Liver (tissue), 9 donors: ENCODE results near the gene GDF2. TPM values are rescaled to one million over a fixed set of nuclear protein-coding genes. Genes with fewer than 3 reads are reported as not detected.

Experiments used
- DNase-seq: peaks from one replicate; pipeline ENCODE4 v3.0.0-alpha.2; 2017; ENCODE audit warnings: low spot score
- H3K27ac ChIP-seq, 2 donors: one replicate each; pipeline ENCODE4 v1.7.0; 2013; ENCODE audit warnings: inconsistent platforms in 2 of 2, low read length in 2 of 2, control low read depth in 1 of 2, low read depth in 1 of 2, mild to moderate bottlenecking in 1 of 2
- H3K27me3 ChIP-seq, 4 donors: one replicate each; pipeline versions ENCODE4 v1.6.1 to v1.7.0; 2013; ENCODE audit warnings: low read length in 3 of 4, inconsistent platforms in 1 of 4, mild to moderate bottlenecking in 1 of 4, moderate library complexity in 1 of 4; ENCODE audit not compliant: control insufficient read depth in 4 of 4, insufficient read depth in 4 of 4
- H3K36me3 ChIP-seq, 4 donors: one replicate each; pipeline versions ENCODE4 v1.6.1 to v1.7.0; 2013; ENCODE audit warnings: low read length in 3 of 4, mild to moderate bottlenecking in 3 of 4, low read depth in 1 of 4, moderate library complexity in 1 of 4; ENCODE audit not compliant: control insufficient read depth in 4 of 4, insufficient read depth in 3 of 4
- H3K4me1 ChIP-seq, 4 donors: one replicate each; pipeline versions ENCODE4 v1.6.1 to v1.7.0; 2013; ENCODE audit warnings: low read length in 3 of 4, mild to moderate bottlenecking in 3 of 4, moderate library complexity in 1 of 4; ENCODE audit not compliant: control insufficient read depth in 4 of 4, insufficient read depth in 4 of 4
- H3K4me3 ChIP-seq, 3 donors: one replicate each; pipeline versions ENCODE4 v1.6.1 to v1.7.0; 2013; ENCODE audit warnings: low read length in 3 of 3, control low read depth in 1 of 3, low read depth in 1 of 3, mild to moderate bottlenecking in 1 of 3
- H3K9ac ChIP-seq, 2 donors: one replicate each; pipeline ENCODE4 v1.7.0; 2013; ENCODE audit warnings: low read length in 2 of 2, mild to moderate bottlenecking in 2 of 2, moderate library complexity in 2 of 2, control low read depth in 1 of 2, low read depth in 1 of 2
- H3K9me3 ChIP-seq, 4 donors: one replicate each; pipeline versions ENCODE4 v1.6.1 to v1.7.0; 2013; ENCODE audit warnings: low read length in 3 of 4; ENCODE audit not compliant: control insufficient read depth in 4 of 4
- EGR1 ChIP-seq, 2 donors: IDR thresholded peaks; 2 replicates each; pipeline ENCODE4 v1.6.1; 2016 to 2018; ENCODE audit warnings: antibody characterized with exemption in 2 of 2, low read depth in 2 of 2
- FOXA1 ChIP-seq: IDR thresholded peaks from 2 replicates; pipeline ENCODE4 v1.6.1; 2016; ENCODE audit warnings: antibody characterized with exemption
- FOXA2 ChIP-seq: IDR thresholded peaks from 2 replicates; pipeline ENCODE4 v1.6.1; 2016; ENCODE audit warnings: antibody characterized with exemption
- GABPA ChIP-seq, 2 donors: IDR thresholded peaks in 1 of 2; conservative IDR thresholded peaks in 1 of 2; 2 replicates each; pipeline ENCODE4 v1.6.1; 2016; ENCODE audit warnings: antibody characterized with exemption in 2 of 2, mild to moderate bottlenecking in 1 of 2, moderate library complexity in 1 of 2
- HNF4A ChIP-seq, 2 donors: conservative IDR thresholded peaks; 2 replicates each; pipeline ENCODE4 v1.6.1; 2016; ENCODE audit warnings: antibody characterized with exemption in 2 of 2, mild to moderate bottlenecking in 2 of 2
- HNF4G ChIP-seq: IDR thresholded peaks from 2 replicates; pipeline ENCODE4 v1.6.1; 2016; ENCODE audit warnings: antibody characterized with exemption
- JUND ChIP-seq, 2 donors: IDR thresholded peaks; 2 replicates each; pipeline ENCODE4 v1.6.1; 2016; ENCODE audit warnings: antibody characterized with exemption in 2 of 2
- NR2F2 ChIP-seq: IDR thresholded peaks from 2 replicates; pipeline ENCODE4 v1.6.1; 2016; ENCODE audit warnings: antibody characterized with exemption
- RXRA ChIP-seq, 2 donors: IDR thresholded peaks; 2 replicates each; pipeline ENCODE4 v1.6.1; 2017 to 2018; ENCODE audit warnings: antibody characterized with exemption in 2 of 2, mild to moderate bottlenecking in 1 of 2
- SP1 ChIP-seq: IDR thresholded peaks from 2 replicates; pipeline ENCODE4 v1.6.1; 2018; ENCODE audit warnings: antibody characterized with exemption, mild to moderate bottlenecking
- YY1 ChIP-seq: IDR thresholded peaks from 2 replicates; pipeline ENCODE4 v1.6.1; 2016; ENCODE audit warnings: antibody characterized with exemption, mild to moderate bottlenecking
- WGBS: extraction: QIAGEN DNeasy Blood & Tissue Kit; methylation state at CpG from one replicate; pipeline ENCODE4 v1.1.7; 2013; 5-methylcytosine and 5-hydroxymethylcytosine counted together
- polyA plus RNA-seq, 2 donors: library from polyadenylated mRNA; stranded (reverse) in 1 of 2; unstranded in 1 of 2; fragments of 200-250 nt in 1 of 2; fragments of >200 nt in 1 of 2; fragmentation: Nextera tagmentation in 1 of 2; extraction: Ambion mirVana in 1 of 2; gene quantifications; one replicate each; pipeline versions ENCODE4 v1.2.1 to v1.2.3, GENCODE V29; 2013 to 2015
- total RNA-seq, 2 donors: library from RNA; depleted of rRNA; stranded (reverse); fragments of >200 nt; gene quantifications; one replicate each; pipeline ENCODE4 v1.2.3, GENCODE V29; 2014
- TF ChIP-seq, protein P1 (sequence below): fragments of 150-350 bp; IDR thresholded peaks from 2 replicates; pipeline ENCODE4 v1.5.1; 2017; ENCODE audit warnings: improper control_type of control experiment, low read depth, low read length; ENCODE audit not compliant: missing input control
- TF ChIP-seq, protein P2 (sequence below): IDR thresholded peaks from 2 replicates; pipeline ENCODE4 v1.6.1; 2016; ENCODE audit warnings: antibody characterized with exemption, mild to moderate bottlenecking
- TF ChIP-seq, protein P3 (sequence below): IDR thresholded peaks from 2 replicates; pipeline ENCODE4 v1.6.1; 2016; ENCODE audit warnings: antibody characterized with exemption
- TF ChIP-seq, protein P4 (sequence below): IDR thresholded peaks from 2 replicates; pipeline ENCODE4 v1.6.1; 2016; ENCODE audit warnings: antibody characterized with exemption
- TF ChIP-seq, protein P5 (sequence below): IDR thresholded peaks from 2 replicates; pipeline ENCODE4 v1.6.1; 2016; ENCODE audit warnings: antibody characterized with exemption
- donor health status: healthy.
- donor health status: healthy.
- donor health status: healthy.
- donor health status: healthy.
- donor health status: healthy.

GDF2 gene
- total and polyA plus RNA-seq, 4 donors = 5.6 to 26.9 (median 14.5) TPM

DNA sequence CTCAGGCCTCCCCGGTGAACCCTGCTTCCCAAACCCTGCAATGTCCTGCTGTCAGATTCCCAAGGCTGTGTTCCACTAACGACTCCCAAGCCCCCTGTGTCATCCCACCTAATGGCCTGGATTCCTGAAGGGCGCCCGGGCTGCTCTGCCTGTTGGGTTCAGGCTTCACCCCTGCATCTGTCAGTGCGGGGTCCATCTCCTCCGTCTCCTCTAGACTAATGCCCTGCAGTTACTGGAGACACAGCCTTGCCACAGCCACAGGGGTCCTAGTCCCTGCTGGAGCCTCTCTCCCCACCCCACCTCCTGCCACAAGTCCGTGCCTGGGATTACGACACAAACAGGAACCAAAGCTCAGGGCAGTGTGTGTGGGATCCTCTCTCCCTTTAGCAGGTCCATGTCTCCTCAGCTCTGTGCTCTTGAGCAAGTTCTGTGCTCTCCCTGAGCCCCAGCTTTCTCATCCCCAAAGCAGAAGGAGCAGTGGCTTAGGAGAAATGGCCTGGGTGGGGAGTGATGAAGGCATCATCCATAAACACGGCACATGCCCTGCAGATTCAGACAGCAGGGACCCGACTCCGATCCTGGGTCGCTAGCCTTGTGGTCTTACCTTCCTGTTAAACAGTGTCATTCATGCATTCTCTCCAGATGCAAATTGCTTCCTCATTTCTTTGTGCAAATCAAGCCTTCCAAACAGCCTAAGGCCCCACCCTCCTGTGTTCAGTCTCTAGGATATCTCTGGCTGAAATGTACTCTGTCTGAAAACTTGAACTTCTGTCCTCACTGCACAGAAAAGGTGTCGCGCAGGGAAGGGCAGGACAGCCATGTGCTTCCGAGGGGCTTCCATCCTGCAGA, 17.7 kb downstream of the GDF2 start:
- WGBS = 72% methylated on average over 15 of the region's 15 CpGs
- Histone ChIP-seq H3K4me1 (no peaks in the 10 kb centered on the region), H3K27ac (no peak overlapping the region), H3K4me3 (no peak overlapping the region), H3K9ac (no peak overlapping the region), H3K9me3 (no peaks in the 10 kb centered on the region), H3K27me3 (no peaks in the 10 kb centered on the region), H3K36me3 (no peaks in the 10 kb centered on the region)
- no peak for DNase-seq
- TF ChIP-seq EGR1 (IDR thresholded peaks at IDR 0.05; ENCODE audit: low read depth in 2 of 2) (no peak), RXRA (IDR thresholded peaks at IDR 0.05) (no peak), SP1 (no peak), HNF4A (conservative IDR thresholded peaks at IDR 0.05) (no peak), FOXA1 (no peak), GABPA (IDR thresholded peaks at IDR 0.05 in 1 of 2, conservative IDR thresholded peaks at IDR 0.05 in 1 of 2) (no peak), HNF4G (no peak), FOXA2 (no peak), NR2F2 (no peak), YY1 (no peak), JUND (IDR thresholded peaks at IDR 0.05) (no peak)
- TF ChIP-seq, protein P1, sequence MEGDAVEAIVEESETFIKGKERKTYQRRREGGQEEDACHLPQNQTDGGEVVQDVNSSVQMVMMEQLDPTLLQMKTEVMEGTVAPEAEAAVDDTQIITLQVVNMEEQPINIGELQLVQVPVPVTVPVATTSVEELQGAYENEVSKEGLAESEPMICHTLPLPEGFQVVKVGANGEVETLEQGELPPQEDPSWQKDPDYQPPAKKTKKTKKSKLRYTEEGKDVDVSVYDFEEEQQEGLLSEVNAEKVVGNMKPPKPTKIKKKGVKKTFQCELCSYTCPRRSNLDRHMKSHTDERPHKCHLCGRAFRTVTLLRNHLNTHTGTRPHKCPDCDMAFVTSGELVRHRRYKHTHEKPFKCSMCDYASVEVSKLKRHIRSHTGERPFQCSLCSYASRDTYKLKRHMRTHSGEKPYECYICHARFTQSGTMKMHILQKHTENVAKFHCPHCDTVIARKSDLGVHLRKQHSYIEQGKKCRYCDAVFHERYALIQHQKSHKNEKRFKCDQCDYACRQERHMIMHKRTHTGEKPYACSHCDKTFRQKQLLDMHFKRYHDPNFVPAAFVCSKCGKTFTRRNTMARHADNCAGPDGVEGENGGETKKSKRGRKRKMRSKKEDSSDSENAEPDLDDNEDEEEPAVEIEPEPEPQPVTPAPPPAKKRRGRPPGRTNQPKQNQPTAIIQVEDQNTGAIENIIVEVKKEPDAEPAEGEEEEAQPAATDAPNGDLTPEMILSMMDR = no peak
- TF ChIP-seq, protein P2, sequence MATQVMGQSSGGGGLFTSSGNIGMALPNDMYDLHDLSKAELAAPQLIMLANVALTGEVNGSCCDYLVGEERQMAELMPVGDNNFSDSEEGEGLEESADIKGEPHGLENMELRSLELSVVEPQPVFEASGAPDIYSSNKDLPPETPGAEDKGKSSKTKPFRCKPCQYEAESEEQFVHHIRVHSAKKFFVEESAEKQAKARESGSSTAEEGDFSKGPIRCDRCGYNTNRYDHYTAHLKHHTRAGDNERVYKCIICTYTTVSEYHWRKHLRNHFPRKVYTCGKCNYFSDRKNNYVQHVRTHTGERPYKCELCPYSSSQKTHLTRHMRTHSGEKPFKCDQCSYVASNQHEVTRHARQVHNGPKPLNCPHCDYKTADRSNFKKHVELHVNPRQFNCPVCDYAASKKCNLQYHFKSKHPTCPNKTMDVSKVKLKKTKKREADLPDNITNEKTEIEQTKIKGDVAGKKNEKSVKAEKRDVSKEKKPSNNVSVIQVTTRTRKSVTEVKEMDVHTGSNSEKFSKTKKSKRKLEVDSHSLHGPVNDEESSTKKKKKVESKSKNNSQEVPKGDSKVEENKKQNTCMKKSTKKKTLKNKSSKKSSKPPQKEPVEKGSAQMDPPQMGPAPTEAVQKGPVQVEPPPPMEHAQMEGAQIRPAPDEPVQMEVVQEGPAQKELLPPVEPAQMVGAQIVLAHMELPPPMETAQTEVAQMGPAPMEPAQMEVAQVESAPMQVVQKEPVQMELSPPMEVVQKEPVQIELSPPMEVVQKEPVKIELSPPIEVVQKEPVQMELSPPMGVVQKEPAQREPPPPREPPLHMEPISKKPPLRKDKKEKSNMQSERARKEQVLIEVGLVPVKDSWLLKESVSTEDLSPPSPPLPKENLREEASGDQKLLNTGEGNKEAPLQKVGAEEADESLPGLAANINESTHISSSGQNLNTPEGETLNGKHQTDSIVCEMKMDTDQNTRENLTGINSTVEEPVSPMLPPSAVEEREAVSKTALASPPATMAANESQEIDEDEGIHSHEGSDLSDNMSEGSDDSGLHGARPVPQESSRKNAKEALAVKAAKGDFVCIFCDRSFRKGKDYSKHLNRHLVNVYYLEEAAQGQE = no peak
- TF ChIP-seq, protein P3, sequence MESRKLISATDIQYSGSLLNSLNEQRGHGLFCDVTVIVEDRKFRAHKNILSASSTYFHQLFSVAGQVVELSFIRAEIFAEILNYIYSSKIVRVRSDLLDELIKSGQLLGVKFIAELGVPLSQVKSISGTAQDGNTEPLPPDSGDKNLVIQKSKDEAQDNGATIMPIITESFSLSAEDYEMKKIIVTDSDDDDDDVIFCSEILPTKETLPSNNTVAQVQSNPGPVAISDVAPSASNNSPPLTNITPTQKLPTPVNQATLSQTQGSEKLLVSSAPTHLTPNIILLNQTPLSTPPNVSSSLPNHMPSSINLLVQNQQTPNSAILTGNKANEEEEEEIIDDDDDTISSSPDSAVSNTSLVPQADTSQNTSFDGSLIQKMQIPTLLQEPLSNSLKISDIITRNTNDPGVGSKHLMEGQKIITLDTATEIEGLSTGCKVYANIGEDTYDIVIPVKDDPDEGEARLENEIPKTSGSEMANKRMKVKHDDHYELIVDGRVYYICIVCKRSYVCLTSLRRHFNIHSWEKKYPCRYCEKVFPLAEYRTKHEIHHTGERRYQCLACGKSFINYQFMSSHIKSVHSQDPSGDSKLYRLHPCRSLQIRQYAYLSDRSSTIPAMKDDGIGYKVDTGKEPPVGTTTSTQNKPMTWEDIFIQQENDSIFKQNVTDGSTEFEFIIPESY = no peak
- TF ChIP-seq, protein P4, sequence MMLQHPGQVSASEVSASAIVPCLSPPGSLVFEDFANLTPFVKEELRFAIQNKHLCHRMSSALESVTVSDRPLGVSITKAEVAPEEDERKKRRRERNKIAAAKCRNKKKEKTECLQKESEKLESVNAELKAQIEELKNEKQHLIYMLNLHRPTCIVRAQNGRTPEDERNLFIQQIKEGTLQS = no peak
- TF ChIP-seq, protein P5, sequence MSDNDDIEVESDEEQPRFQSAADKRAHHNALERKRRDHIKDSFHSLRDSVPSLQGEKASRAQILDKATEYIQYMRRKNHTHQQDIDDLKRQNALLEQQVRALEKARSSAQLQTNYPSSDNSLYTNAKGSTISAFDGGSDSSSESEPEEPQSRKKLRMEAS = no peak
